BE2C (cell line): ENCODE measurements around the gene DCX.
A peak's percentile ranks its signal among the peaks of the same experiment; 100 is the strongest.
"Not testable (repeated sequence)": the region's sequence is repeated elsewhere in the genome, so short reads cannot be mapped to it uniquely, and the experiment has no call there.

Experiments used
- DNase-seq: peaks from one replicate; pipeline ENCODE4 v3.0.0-alpha.2; 2020
- H3K27me3 ChIP-seq: fragments of 250-450 bp; sonication (Bioruptor Pico); 2 replicates; pipeline ENCODE4 v1.5.1; 2020; ENCODE audit warnings: mild to moderate bottlenecking
- H3K36me3 ChIP-seq: fragments of 250-450 bp; sonication (Bioruptor Pico); 2 replicates; pipeline ENCODE4 v1.5.1; 2020; ENCODE audit warnings: mild to moderate bottlenecking
- H3K4me1 ChIP-seq: fragments of 250-450 bp; sonication (Bioruptor Pico); 2 replicates; pipeline ENCODE4 v1.5.1; 2020
- H3K4me3 ChIP-seq: 2 replicates; pipeline ENCODE4 v1.5.1; 2011; ENCODE audit warnings: low read depth, low read length
- H3K9me3 ChIP-seq: fragments of 250-450 bp; sonication (Bioruptor Pico); 2 replicates; pipeline ENCODE4 v1.5.1; 2020
- TF ChIP-seq, protein P1 (sequence below): IDR thresholded peaks from 2 replicates; pipeline ENCODE4 v1.5.1; 2012; ENCODE audit warnings: mild to moderate bottlenecking, low read depth, low read length

The DCX gene

DNA sequence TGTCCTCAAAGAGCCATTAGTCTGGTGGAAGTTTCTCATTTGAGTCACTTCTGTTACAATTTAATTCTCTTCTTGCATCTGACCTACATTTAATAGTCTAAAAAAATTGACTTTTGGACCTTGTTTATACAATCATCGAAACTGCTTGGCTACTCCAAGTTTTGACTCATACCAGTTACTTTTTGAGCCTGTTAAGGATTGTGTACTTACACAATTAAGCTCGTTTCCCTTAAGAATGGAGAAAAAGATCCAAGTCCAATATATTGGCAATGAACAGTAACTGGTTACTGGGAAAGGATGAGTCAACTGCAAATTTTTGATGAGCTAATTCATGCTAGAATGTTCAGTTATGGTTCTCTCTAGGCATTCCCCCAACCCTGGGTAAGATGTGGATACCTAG is 58.2 kb downstream of the DCX start:
- TF ChIP-seq, protein P1, sequence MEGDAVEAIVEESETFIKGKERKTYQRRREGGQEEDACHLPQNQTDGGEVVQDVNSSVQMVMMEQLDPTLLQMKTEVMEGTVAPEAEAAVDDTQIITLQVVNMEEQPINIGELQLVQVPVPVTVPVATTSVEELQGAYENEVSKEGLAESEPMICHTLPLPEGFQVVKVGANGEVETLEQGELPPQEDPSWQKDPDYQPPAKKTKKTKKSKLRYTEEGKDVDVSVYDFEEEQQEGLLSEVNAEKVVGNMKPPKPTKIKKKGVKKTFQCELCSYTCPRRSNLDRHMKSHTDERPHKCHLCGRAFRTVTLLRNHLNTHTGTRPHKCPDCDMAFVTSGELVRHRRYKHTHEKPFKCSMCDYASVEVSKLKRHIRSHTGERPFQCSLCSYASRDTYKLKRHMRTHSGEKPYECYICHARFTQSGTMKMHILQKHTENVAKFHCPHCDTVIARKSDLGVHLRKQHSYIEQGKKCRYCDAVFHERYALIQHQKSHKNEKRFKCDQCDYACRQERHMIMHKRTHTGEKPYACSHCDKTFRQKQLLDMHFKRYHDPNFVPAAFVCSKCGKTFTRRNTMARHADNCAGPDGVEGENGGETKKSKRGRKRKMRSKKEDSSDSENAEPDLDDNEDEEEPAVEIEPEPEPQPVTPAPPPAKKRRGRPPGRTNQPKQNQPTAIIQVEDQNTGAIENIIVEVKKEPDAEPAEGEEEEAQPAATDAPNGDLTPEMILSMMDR: no peak
- Histone ChIP-seq H3K27me3 (no peaks in the 10 kb centered on the region), H3K4me3 (no peak overlapping the region), H3K4me1 (peaks cover 6% of the 10 kb centered on the region), H3K9me3 (no peaks in the 10 kb centered on the region), H3K36me3 (no peaks in the 10 kb centered on the region)
- DNase-seq: no peak

DNA sequence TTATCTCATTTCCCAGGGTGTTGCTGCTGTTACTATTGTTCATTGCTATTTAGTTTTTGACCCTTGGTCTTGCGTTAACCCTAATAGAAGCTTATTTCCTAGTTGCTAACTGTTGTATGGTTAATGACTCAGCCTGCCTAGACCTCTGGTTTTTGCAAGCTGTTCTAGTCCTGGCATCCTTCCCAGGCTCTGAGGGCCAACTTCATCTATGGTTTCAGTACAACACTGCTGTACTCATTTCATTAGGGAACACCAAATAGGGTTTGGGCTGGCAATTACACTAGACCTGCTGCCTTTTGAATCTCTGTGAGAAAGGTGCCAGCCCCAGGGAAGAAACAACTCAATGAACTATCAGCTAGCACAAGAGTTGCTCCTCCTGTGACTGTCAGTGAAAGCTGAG is 59.6 kb downstream of the DCX start:
- no peaks in the 10 kb centered on the region for H3K27me3 ChIP-seq
- H3K4me3 ChIP-seq: no peak overlapping the region
- peaks cover 9% of the 10 kb centered on the region for H3K4me1 ChIP-seq
- peak; percentile 68 for DNase-seq
- TF ChIP-seq, protein P1: no peak
- no peaks in the 10 kb centered on the region for H3K36me3 ChIP-seq
- no peaks in the 10 kb centered on the region for H3K9me3 ChIP-seq

DNA sequence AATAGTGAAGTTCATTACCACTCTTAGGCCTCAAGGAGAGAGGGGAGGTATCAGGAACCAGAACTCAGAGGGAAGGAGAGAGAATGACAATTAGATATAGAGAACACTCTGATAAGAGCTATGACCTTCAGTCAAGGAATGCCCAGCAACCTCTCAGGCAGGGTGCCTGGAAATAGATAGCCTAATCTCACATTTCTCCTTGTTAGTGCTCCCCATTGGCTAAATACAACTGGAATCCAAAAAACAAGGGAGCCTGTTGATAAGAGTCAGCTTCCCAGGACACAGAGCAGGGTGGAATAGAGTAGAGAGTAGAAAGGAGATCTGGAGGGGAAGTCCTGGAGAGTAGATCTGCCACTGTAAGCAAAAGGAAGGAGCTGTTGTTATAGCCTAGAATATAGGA is 62.1 kb downstream of the DCX start:
- TF ChIP-seq, protein P1: no peak
- Histone ChIP-seq H3K4me3 (no peak overlapping the region), H3K9me3 (no peaks in the 10 kb centered on the region), H3K36me3 (no peaks in the 10 kb centered on the region), H3K27me3 (no peaks in the 10 kb centered on the region), H3K4me1 (peaks cover 9% of the 10 kb centered on the region)
- DNase-seq: no peak

DNA sequence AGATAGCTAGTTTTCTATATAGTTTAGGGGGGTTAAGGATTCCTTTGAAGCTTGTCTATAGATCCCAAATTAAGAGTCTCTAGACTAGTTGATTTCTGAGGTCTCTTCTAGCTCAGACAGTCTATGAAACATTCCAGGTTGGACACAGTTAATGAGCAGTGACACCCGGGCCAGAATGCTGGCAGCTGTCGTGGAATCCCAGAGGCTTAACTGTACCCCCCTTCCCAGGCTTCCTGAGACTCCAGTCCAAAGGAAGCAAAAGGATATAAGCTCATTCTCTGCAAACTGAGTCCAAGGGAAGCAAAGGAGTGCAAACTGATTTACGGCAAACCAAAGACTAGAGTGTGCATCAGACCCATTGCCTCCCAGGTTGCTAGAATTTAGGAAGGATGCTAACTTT is 62.9 kb downstream of the DCX start:
- Histone ChIP-seq H3K9me3 (no peaks in the 10 kb centered on the region), H3K4me3 (no peak overlapping the region), H3K36me3 (no peaks in the 10 kb centered on the region), H3K4me1 (peaks cover 9% of the 10 kb centered on the region), H3K27me3 (no peaks in the 10 kb centered on the region)
- TF ChIP-seq, protein P1: no peak
- no peak for DNase-seq

DNA sequence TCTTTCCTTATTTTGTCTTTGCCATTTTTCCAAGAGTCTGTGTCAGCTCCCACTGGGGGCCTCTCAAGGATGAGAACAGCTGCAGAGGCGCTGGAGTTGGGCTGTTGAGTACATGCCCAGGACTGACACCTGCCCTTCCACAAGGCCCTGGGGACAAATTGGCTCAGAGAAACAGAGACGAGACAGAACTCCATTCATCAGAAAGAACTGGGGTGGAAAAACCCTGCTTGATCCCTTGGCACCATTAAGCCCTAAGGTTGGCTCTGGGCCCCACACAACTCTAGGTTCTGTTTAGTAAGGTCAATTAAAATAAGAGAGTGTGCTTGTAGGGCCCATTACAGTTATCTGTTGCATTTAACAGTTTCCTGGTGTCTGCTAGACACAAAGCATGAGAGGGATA is 63.6 kb downstream of the DCX start:
- TF ChIP-seq, protein P1: no peak
- Histone ChIP-seq H3K4me3 (no peak overlapping the region), H3K27me3 (no peaks in the 10 kb centered on the region), H3K4me1 (peaks cover 9% of the 10 kb centered on the region), H3K9me3 (no peaks in the 10 kb centered on the region), H3K36me3 (no peaks in the 10 kb centered on the region)
- peak; percentile 46 for DNase-seq

DNA sequence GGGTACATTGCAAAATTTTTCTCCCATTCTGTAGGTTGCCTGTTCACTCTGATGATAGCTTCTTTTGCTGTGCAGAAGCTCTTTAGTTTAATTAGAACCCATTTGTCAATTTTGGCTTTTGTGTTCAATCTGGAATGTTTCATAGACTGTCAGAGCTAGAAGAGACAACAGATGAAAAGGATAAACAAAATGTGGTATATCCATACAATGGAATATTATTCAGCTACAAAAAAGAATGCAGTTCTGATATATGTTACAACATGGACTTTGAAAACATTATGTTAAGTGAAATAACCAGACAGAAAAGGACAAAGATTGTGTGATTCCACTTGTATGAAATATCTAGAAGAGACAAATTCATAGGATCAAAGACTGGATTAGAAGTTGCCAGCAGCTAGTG is 65.8 kb downstream of the DCX start:
- H3K36me3 ChIP-seq, DNase-seq, H3K4me3 ChIP-seq, H3K4me1 ChIP-seq, H3K27me3 ChIP-seq, H3K9me3 ChIP-seq: not testable (repeated sequence)

GRCh38 chrX:111340054-111340453 is 71.9 kb downstream of the DCX start:
- no peak for DNase-seq
- no peak overlapping the region for H3K4me3 ChIP-seq
- no peaks in the 10 kb centered on the region for H3K9me3 ChIP-seq
- H3K27me3 ChIP-seq: no peaks in the 10 kb centered on the region
- no peaks in the 10 kb centered on the region for H3K4me1 ChIP-seq
- no peaks in the 10 kb centered on the region for H3K36me3 ChIP-seq
- TF ChIP-seq, protein P1: no peak
